NCI-H1105 treated with DMSO at 0.1 percent for 48 hours (cell line): ENCODE measurements around the gene CST6.
A peak's percentile ranks its signal among the peaks of the same experiment; 100 is the strongest.
"Not testable (repeated sequence)": the region's sequence is repeated elsewhere in the genome, so short reads cannot be mapped to it uniquely, and the experiment has no call there.

Experiments
- DNase-seq: peaks from one replicate; lab custom pipeline; 2025; lab: John Stamatoyannopoulos, UW

The CST6 gene

GRCh38 chr11:66015936-66016792 is 4.4 kb downstream of the CST6 start:
- DNase-seq, result no peak

GRCh38 chr11:66016793-66017177 is 5.0 kb downstream of the CST6 start:
- no peak for DNase-seq

- DNase-seq, result no peak
Observed at GRCh38 chr11:66017321-66017720, 5.5 kb downstream of the CST6 start.

- no peak for DNase-seq
Observed at GRCh38 chr11:66020212-66020611, 8.4 kb downstream of the CST6 start.

- DNase-seq, result no peak
Observed at GRCh38 chr11:66020618-66021357, 9.0 kb downstream of the CST6 start.

GRCh38 chr11:66022401-66023185 is 10.8 kb downstream of the CST6 start:
- peak; percentile 34 for DNase-seq

- DNase-seq, result not testable (repeated sequence)
Observed at GRCh38 chr11:66023186-66023440, 11.3 kb downstream of the CST6 start.

- no peak for DNase-seq
Observed at GRCh38 chr11:66026017-66026529, 14.3 kb downstream of the CST6 start, which contains the start of gene CATSPER1. Gene CATSPER1 (minus strand): TSS chr11:66026479. CDS start chr11:66026379, 100 bp downstream.

DNA sequence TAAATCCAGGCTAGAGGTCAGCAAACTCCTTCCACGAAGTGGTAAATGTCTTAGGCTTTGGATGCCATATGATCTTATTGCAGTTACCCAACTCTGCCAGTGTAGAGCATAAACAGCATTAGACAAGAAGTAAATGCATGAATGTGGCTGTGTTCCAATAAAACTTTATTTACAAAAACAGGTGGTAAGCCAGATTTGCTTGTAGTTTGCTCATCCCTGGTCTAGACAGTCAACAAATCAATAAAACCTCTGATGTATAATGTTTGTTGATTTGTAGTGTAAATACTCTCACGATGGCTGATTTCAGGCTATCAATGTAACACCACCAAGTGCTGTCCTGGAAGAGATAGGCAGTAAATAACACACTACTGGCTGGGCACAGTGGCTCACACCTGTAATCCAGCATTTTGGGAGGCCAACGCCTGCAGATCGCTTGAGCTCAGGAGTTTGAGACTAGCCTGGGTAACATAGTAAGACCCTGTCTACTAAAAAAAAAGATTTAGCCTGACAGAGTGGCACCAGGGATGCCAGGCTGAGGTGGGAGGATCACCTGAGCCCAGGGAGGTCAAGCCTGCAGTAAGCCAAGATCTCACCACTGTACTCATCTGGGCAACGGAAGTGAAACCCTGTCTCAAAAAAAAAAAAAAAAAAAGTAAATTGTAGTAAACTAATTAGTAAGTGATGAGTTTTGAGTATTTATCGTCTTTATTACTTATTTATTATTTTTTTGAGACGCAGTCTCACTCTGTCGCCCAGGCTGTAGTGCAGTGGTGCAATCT is 21.3 kb downstream of the CST6 start:
- DNase-seq, result no peak

DNA sequence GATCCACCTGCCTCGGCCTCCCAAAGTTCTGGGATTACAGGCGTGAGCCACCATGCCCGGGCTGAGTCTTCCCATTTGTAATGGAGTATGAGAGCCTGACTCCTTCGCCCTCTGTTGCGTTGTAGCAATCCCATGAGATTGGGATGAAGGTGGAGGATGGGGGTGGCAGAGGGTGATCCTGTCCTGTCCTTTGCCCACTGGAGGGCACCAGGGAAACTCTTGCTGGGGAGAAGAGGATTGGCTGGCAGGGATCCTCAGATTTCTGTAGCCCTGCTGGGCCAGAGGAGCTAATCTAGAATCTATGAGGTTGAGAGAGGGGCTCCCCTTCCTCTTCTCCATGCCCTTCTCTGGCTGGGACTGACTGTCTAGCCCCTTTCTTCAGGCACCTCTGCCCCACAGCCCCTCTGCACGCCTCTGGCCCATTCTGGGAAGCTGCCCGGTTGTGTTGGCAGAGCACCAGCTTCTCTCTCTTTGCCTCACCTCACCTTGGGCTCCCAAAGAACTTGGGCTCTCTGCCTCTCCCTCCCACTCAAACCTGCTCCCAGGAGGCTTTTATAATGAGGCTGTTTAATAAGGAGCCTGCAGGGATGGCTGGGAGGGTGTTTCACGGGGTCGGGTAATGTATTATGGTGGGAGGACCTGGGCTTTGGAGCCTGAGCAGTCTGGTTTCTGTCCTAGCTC is 24.0 kb downstream of the CST6 start:
- DNase-seq, result no peak

- DNase-seq, result no peak
Observed at GRCh38 chr11:66036334-66036710, 24.5 kb downstream of the CST6 start.

DNA sequence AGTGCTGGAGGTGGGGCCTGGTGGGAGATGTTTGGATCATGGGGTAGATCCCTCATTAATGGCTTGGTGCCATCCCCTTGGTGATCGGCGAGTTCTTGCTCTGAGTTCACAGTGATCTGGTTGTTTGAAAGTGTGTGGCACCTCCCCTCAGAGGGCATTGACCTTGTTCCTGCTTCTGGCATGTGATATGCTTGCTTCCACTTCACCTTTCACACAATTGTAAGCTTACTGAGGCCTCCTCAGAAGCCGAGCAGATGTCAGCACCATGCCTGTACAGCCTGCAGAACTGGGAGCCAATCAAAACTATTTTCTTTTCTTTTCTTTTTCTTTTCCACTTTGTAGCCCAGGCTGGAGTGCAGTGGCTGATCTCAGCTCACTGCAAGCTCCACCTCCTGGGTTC is 25.5 kb downstream of the CST6 start:
- DNase-seq, result no peak

DNA sequence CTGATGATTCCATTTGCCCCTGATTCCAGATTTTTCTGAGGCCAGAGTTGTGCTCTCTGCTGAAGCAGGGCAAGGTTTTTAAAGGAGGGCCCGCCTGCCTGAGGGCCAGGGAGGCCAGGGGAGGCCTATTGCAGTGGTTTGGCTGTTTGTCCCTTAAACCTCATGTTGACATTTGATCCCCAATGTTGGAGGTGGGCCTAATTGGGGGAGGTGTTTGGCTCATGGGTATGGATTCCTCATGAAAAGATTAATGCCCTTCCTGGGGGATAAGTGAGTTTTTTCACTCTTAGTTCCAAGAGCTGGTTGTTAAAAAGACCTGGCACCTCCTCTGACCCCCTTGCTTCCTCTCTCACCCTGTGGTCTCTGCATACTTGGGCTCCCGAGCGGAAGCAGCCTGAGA is 28.0 kb downstream of the CST6 start:
- DNase-seq, result no peak

DNA sequence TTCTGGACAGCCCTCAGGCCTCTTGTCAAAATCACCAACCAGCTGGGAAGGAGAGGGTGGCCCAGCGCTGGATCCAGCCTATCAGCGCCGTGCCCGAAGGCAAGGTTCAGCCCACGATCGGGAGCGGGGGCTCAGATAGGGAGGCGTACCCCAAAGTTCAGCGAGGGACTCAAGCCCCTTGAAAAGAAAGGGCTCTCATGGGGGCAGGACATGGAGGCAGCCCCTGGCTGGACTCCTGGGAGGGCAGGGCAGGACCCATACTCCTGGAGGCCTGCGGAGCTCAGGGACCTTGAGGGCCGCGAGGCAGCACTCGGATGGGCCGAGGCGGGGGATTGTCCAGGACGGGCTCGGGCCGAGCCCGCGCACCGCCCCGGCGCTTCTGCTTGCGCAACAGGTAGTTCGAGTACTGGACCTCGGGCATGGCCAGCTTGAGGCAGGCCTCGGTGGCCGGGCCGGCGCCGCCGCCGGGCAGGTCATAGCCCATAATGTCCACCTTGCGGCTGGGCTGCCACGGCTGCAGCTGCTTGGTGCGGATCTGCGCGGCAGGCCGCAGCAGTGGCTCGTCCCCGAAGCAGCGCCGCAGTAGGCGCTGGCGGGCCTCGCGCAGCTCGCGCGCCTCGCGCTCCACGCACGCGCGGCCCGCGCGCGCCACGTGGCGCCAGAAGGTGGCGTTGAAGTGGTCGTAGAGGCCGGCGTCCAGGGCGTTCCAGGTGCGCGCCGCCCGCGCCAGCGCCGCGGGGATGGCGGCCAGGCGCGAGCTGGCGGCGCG is 30.6 kb downstream of the CST6 start:
- DNase-seq, result no peak

DNA sequence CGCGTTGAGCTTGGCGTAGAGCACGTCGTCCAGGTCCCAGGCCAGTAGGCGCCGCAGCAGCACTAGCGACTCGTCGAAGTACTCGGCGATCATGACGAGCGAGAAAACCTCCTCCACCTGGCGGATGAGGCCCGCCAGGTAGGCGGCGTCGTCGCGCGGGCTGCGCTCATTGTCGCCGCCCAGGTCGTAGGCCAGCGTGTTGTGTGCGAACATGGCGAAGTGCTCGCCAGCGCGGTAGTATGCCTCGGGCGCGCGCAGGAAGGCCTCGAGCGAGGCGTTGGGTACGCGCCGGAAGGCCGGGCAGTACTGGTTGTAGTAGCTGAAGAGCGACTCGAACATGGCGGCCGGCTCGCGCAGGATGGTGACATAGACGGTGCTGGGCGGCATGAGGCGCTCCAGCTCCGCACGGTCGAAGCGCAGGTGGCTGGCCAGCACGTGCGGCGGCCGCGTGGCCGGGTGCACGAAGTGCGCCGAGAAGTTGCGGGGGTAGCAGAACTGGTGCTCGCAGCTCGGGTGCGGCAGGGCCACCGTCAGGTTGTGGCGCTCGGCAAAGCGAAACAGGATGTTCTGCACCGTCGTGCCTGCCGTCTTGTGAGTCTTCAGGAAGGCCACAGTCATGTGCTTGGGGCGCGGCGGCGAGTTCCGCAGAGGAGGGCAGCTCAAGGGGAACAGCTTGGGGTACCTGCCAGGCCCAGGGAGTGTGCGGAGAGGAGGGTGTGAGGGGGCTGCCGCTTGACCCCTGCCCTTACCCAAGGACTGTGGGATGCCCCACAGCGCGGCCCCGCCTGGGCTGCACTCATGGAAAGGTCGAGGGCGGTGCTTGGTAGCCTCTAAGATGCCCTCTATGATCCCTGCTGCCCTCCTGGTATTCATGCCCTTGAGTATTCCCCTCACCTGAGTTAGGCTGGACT is 31.4 kb downstream of the CST6 start:
- DNase-seq, result no peak

DNA sequence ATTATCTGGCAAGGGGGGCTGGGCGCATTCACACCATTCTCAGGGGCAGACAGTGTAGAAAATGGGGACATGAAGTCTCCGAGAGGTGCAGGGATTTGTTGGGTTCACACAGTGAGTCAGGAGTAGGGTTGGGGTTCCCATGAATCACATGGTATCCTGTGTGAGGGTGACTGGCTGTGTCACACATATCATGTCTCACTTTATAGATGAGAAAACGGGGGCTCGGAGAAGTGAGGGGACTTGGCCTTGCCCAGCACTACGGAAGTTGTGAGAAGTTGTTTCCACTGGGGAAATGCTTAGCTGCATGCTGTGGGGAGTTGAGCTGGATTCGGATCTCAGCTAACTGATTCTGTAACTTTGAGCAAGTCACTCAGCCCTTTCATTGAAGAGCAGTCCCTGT is 32.9 kb downstream of the CST6 start:
- DNase-seq, result no peak

DNA sequence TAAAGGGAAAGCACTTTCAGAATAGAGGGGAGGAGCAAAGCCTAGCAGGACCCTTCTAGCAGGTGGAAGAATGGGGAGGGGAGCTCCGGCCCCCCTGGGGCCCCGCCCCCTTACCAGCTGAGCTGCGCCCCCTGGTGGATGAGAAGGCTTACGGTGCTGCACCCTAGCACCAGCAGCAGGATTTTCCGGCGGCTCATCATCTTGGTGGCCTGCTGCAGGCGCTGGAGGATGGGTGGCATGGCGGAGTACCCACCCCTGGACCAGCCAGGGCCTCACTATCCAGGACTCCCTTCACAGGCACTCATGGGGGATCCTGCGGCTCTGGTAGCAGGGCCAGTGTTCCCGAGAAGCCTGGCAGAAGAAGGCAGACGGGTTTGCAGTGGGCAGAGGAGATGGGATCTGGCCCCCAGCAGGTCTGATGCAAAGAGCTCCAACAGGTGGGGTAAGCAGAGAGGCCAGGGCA is 33.4 kb downstream of the CST6 start:
- DNase-seq, result peak; percentile 85

GRCh38 chr11:66046901-66047300 is 35.1 kb downstream of the CST6 start:
- DNase-seq, result no peak
